Suppressor macrophage treated with lipopolysaccharide for 4 hours (primary cell): ENCODE results near the gene SYTL3.

Experiments used
- DNase-seq: peaks from one replicate; pipeline ENCODE4 v3.0.0-alpha.2; 2020

SYTL3 gene

GRCh38 chr6:158735009-158735408, 85.2 kb downstream of the SYTL3 start:
- DNase-seq: no peak

GRCh38 chr6:158737082-158737709, 87.3 kb downstream of the SYTL3 start:
- no peak for DNase-seq

- peak; percentile 37 for DNase-seq
Measured at GRCh38 chr6:158737710-158738615, 88.1 kb downstream of the SYTL3 start.

GRCh38 chr6:158739673-158740072, 89.8 kb downstream of the SYTL3 start:
- DNase-seq: no peak

GRCh38 chr6:158743033-158743651, 93.3 kb downstream of the SYTL3 start:
- no peak for DNase-seq

GRCh38 chr6:158744986-158745430, 95.2 kb downstream of the SYTL3 start:
- no peak for DNase-seq

GRCh38 chr6:158751224-158751623, 101.4 kb downstream of the SYTL3 start:
- DNase-seq: no peak

GRCh38 chr6:158751921-158752320, 102.1 kb downstream of the SYTL3 start:
- no peak for DNase-seq

GRCh38 chr6:158752613-158753012, 102.8 kb downstream of the SYTL3 start:
- no peak for DNase-seq

GRCh38 chr6:158753811-158754210, 104.0 kb downstream of the SYTL3 start:
- DNase-seq: no peak

GRCh38 chr6:158754738-158755137, 104.9 kb downstream of the SYTL3 start:
- DNase-seq: no peak

- no peak for DNase-seq
Measured at GRCh38 chr6:158755636-158756035, 105.8 kb downstream of the SYTL3 start.

- DNase-seq: no peak
Measured at GRCh38 chr6:158756126-158756525, 106.3 kb downstream of the SYTL3 start.

GRCh38 chr6:158756977-158757752, 107.3 kb downstream of the SYTL3 start:
- no peak for DNase-seq

- no peak for DNase-seq
Measured at GRCh38 chr6:158757753-158758090, 107.9 kb downstream of the SYTL3 start.

GRCh38 chr6:158758451-158758860, 108.6 kb downstream of the SYTL3 start:
- no peak for DNase-seq

- no peak for DNase-seq
Measured at GRCh38 chr6:158758941-158759479, 109.2 kb downstream of the SYTL3 start.

- no peak for DNase-seq
Measured at GRCh38 chr6:158759966-158760617, 110.2 kb downstream of the SYTL3 start.

- no peak for DNase-seq
Measured at GRCh38 chr6:158760618-158761250, 110.9 kb downstream of the SYTL3 start.

GRCh38 chr6:158761746-158762145, 111.9 kb downstream of the SYTL3 start:
- DNase-seq: no peak

GRCh38 chr6:158762787-158763433, 113.1 kb downstream of the SYTL3 start:
- no peak for DNase-seq
